Stimulated activated memory B cell treated with anti-CD40 and anti-IgM and Interleukin-4, amounts not matched to agents 10 μg/mL and 1 μg/mL and 100 μg/mL, for 72 hours (primary cell): ENCODE measurements around the gene SLC27A2.

Experiments used
- ATAC-seq: fragments of 150-1000 bp; cut with Tn5 transposase; 2 replicates; pipeline ENCODE4 v1.10.0; 2021
- H3K27ac Mint-ChIP-seq: one replicate; pipeline ENCODE4 v1.8.0; 2022; ENCODE audit warnings: mild to moderate bottlenecking, mixed read lengths
- H3K27me3 Mint-ChIP-seq: one replicate; pipeline ENCODE4 v1.8.0; 2022; ENCODE audit warnings: mixed read lengths
- H3K36me3 Mint-ChIP-seq: one replicate; pipeline ENCODE4 v1.8.0; 2022; ENCODE audit warnings: mixed read lengths
- H3K4me1 Mint-ChIP-seq: one replicate; pipeline ENCODE4 v1.8.0; 2022; ENCODE audit warnings: mixed read lengths
- H3K4me3 Mint-ChIP-seq: one replicate; pipeline ENCODE4 v1.8.0; 2022; ENCODE audit warnings: mild to moderate bottlenecking, moderate library complexity, mixed read lengths
- H3K9me3 Mint-ChIP-seq: one replicate; pipeline ENCODE4 v1.8.0; 2022; ENCODE audit warnings: mixed read lengths

SLC27A2 gene

DNA sequence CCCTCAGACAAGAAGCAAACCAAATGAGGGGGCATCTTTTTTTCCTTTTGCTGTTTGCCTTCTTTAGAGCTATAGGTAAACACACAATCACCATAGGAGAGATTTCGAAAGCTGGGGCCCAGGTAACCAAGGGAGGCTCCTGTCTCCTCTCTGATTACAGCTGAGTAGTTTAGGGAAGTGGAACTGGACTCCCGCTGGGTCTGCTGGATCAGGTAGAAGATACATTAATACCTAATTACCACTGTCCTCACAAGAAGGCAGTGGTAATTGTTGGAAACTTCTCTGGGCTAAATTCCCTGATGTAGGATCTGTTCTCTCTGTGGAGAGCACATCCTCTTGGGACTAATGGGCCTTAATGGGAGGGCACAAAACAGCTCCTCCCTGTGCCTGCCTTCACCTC is 50.8 kb downstream of the SLC27A2 start:
- H3K36me3 Mint-ChIP-seq, result no peaks in the 10 kb centered on the region
- H3K4me1 Mint-ChIP-seq, result no peaks in the 10 kb centered on the region
- no peak for ATAC-seq
- H3K4me3 Mint-ChIP-seq, result no peak overlapping the region
- no peaks in the 10 kb centered on the region for H3K9me3 Mint-ChIP-seq
- H3K27ac Mint-ChIP-seq, result no peak overlapping the region
- H3K27me3 Mint-ChIP-seq, result no peaks in the 10 kb centered on the region

DNA sequence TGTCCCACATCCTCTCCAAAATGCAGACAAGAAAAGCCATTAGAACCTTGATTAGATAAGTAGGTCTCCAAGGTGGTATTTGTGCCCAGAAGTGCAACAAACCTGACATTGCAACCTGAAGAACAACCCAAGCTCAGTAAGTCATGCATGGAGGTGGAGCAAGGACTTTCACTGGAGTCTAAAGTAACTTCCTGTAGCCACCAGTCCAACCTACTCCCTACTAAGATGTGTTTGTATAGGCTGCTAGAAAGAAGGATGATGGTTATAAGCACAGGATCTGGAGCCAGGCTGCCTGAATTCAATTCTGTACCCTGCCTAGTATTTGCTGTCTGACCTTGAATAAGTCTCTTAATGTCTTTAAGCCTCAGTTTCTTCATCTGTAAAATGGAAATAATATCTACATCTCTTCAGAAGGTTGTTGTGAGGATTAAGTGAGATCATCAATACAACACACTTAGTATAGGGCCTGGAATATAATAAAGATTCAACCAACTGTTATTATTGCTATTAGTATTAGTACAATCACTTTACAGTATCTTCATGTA is 51.3 kb downstream of the SLC27A2 start:
- Mint-ChIP-seq H3K4me3 (no peak overlapping the region), H3K27ac (no peak overlapping the region), H3K9me3 (no peaks in the 10 kb centered on the region), H3K4me1 (no peaks in the 10 kb centered on the region), H3K27me3 (no peaks in the 10 kb centered on the region), H3K36me3 (no peaks in the 10 kb centered on the region)
- ATAC-seq, result no peak

DNA sequence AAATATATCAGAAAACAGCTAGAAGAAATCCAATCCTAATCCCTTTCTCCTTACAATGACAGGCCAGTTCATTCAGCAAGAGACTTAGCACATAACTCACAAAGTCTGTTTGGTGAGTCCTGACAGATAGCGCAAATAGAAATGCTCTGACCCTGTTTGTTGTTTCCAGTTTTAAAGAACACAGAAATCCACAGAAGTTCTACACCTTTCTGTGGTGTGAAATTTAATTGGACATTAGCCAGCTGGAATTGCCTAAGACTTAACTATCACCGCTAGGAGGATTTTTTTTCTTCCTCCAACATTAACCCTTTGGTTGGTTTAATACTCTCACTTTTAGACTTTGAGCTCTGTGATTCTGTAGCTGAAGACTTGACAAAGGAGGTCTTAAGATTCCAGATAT is 52.8 kb downstream of the SLC27A2 start:
- Mint-ChIP-seq H3K36me3 (no peaks in the 10 kb centered on the region), H3K4me3 (no peak overlapping the region), H3K4me1 (no peaks in the 10 kb centered on the region), H3K27ac (no peak overlapping the region), H3K27me3 (no peaks in the 10 kb centered on the region), H3K9me3 (no peaks in the 10 kb centered on the region)
- ATAC-seq, result no peak

DNA sequence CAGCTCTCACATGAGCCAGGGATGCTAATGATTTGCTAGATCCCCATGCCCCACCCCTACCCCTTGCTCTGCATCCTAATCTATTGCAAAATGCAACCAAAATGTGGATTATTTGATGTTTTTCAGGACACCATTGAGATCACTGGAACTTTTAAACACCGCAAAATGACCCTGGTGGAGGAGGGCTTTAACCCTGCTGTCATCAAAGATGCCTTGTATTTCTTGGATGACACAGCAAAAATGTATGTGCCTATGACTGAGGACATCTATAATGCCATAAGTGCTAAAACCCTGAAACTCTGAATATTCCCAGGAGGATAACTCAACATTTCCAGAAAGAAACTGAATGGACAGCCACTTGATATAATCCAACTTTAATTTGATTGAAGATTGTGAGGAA is 53.8 kb downstream of the SLC27A2 start:
- Mint-ChIP-seq H3K4me3 (no peak overlapping the region), H3K4me1 (no peaks in the 10 kb centered on the region), H3K9me3 (no peaks in the 10 kb centered on the region), H3K27ac (no peak overlapping the region), H3K36me3 (no peaks in the 10 kb centered on the region), H3K27me3 (no peaks in the 10 kb centered on the region)
- no peak for ATAC-seq

DNA sequence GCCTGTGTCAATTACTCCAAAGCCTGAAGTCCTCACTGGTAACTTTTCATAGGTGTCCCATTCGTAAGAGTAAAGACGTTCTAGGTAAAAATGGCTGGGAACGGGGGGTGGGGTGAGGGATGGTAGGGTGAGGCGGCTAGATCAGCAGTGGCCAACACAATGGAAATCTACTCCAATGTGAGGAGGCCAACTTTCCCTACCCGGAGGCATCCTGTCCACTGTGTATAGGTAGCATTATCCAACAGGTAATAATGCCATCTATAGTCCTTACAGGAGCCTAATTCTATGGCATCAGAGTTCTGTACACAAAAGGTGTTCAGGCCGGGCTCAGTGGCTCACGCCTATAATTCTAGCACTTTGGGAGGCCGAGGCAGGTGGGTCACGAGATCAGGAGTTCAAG is 54.4 kb downstream of the SLC27A2 start:
- Mint-ChIP-seq H3K9me3 (no peaks in the 10 kb centered on the region), H3K36me3 (no peaks in the 10 kb centered on the region), H3K27ac (no peak overlapping the region), H3K4me3 (no peak overlapping the region), H3K27me3 (no peaks in the 10 kb centered on the region), H3K4me1 (no peaks in the 10 kb centered on the region)
- ATAC-seq, result no peak

DNA sequence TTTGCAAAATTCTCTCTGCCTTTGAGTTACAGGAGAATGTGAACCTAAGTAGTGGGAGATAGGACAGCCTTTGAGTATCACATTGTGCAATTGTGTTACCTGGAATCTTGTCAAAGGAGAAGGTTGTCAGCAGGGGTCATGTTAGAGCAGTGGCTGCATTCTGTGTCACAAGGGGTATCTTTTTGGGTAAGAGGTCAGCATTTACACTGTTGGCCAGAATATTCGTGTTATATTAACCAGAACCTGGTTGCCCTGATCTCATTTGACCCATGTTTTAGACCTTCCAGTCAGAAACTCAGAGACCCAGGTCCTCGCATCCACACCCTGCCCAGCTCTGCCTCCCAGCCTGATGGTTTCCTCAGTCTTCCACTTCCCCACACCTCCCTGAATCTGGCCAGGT is 56.3 kb downstream of the SLC27A2 start:
- H3K4me1 Mint-ChIP-seq, result no peaks in the 10 kb centered on the region
- no peaks in the 10 kb centered on the region for H3K27me3 Mint-ChIP-seq
- H3K36me3 Mint-ChIP-seq, result no peaks in the 10 kb centered on the region
- H3K27ac Mint-ChIP-seq, result no peak overlapping the region
- no peaks in the 10 kb centered on the region for H3K9me3 Mint-ChIP-seq
- no peak overlapping the region for H3K4me3 Mint-ChIP-seq
- no peak for ATAC-seq

DNA sequence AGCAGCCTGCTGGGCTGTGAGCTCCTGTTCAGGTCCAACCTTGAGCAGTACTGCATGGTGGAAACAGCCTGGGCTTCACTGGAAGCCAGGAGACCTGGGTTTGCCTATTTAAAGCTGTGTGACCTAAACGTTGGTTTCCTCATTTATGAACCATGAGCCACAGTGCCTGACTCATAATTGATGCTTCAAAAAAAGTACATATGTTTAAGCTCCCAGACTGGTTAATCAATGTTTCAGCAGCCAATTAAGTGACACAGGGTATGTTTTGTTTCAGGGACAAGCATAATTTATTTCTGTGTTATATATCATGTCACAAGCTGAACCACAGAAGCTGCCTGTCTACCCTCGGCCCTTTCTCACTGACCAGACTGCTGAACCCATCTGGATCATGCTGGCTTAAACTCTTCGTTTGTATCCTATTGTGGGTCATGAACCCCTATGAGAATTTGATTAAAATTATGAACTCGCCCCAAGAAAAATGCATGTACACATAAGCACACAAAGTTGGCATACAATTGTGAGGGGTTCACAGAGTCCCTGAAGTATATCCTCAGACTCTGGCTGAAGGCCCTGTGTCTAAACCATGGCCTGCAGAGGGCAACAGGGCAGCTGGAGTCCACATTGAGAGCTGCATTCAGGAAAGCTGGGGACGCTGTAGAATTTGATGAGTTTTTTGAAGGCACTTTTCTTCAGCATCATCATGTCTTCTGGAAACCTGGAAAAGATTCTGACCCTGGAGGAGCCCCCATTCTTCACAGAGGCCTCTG is 59.9 kb downstream of the SLC27A2 start:
- no peaks in the 10 kb centered on the region for H3K9me3 Mint-ChIP-seq
- no peaks in the 10 kb centered on the region for H3K4me1 Mint-ChIP-seq
- no peak overlapping the region for H3K4me3 Mint-ChIP-seq
- H3K27me3 Mint-ChIP-seq, result no peaks in the 10 kb centered on the region
- H3K36me3 Mint-ChIP-seq, result no peaks in the 10 kb centered on the region
- H3K27ac Mint-ChIP-seq, result no peak overlapping the region
- no peak for ATAC-seq

DNA sequence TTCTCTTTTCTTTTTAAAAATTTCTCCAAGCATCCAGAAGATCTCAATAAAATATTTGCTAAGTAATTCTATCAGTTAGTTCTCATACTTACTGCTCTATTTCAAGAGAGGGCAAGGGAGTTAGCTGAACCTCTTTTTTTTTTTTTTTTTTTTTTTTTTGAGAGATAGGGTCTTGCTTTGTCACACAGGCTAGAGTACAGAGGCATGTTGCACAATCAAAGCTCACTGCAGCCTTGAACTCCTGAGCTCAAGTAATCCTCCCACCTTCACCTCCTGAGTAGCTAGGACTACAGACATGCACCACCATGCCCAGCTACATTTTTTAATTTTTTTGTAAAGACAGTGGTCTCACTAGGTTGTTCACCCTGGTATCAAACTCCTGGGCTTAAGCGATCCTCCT is 62.2 kb downstream of the SLC27A2 start:
- Mint-ChIP-seq H3K9me3 (no peaks in the 10 kb centered on the region), H3K27ac (no peak overlapping the region), H3K4me3 (no peak overlapping the region), H3K36me3 (no peaks in the 10 kb centered on the region), H3K27me3 (no peaks in the 10 kb centered on the region), H3K4me1 (peaks cover 8% of the 10 kb centered on the region)
- no peak for ATAC-seq

DNA sequence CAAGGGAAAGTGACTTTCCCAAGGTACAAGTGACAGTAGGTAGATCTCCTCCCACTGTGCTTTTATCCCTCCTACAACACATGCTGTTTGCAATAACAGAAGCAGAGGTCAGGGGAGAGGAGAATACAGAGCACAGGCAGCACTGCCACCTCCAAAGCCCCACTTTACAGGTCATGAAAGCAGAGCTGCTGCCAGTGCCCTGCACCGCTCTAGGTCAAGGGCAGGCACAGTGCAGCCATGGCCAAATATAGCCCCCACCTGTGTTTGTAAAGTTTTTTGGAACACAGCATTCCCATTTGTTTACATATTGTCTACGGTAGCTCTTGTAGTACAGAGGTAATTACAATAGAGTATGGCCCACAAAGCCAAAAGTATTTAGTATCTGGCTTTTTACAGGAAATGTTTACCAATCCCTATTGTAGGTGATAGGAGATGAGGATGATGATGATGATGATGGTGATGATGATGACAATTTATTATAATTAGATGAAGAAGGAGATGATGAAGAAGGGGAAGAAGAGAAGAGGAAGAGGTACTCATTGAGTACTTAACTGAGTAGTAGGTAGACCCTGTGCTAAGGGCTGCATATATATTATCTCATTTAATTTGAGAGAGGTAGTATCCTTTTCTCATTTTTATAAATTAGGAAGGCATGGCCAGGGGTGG is 63.1 kb downstream of the SLC27A2 start:
- no peaks in the 10 kb centered on the region for H3K27me3 Mint-ChIP-seq
- no peak overlapping the region for H3K4me3 Mint-ChIP-seq
- no peaks in the 10 kb centered on the region for H3K36me3 Mint-ChIP-seq
- no peaks in the 10 kb centered on the region for H3K9me3 Mint-ChIP-seq
- peaks cover 8% of the 10 kb centered on the region for H3K4me1 Mint-ChIP-seq
- H3K27ac Mint-ChIP-seq, result no peak overlapping the region
- no peak for ATAC-seq

DNA sequence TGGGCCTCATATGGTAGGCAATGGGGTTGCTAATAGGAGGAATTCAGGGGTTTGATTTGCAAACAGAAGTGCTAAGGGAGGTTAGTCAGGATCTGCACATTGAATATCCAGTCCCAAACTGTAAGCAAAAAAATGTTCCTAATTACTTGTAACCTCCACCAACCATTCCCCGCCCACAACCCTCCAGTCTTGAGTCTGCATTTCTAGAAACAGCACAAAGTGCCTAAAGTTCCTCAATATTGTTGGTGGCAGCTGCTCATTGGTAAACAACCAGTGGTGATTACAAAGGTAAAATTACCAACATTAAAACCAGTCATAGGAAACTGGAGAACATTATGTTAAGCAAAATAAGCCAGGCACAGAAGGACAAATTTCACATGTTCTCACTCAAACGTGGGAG is 64.6 kb downstream of the SLC27A2 start:
- Mint-ChIP-seq H3K36me3 (no peaks in the 10 kb centered on the region), H3K4me3 (no peak overlapping the region), H3K4me1 (peaks cover 8% of the 10 kb centered on the region), H3K9me3 (no peaks in the 10 kb centered on the region), H3K27ac (no peak overlapping the region), H3K27me3 (no peaks in the 10 kb centered on the region)
- no peak for ATAC-seq

DNA sequence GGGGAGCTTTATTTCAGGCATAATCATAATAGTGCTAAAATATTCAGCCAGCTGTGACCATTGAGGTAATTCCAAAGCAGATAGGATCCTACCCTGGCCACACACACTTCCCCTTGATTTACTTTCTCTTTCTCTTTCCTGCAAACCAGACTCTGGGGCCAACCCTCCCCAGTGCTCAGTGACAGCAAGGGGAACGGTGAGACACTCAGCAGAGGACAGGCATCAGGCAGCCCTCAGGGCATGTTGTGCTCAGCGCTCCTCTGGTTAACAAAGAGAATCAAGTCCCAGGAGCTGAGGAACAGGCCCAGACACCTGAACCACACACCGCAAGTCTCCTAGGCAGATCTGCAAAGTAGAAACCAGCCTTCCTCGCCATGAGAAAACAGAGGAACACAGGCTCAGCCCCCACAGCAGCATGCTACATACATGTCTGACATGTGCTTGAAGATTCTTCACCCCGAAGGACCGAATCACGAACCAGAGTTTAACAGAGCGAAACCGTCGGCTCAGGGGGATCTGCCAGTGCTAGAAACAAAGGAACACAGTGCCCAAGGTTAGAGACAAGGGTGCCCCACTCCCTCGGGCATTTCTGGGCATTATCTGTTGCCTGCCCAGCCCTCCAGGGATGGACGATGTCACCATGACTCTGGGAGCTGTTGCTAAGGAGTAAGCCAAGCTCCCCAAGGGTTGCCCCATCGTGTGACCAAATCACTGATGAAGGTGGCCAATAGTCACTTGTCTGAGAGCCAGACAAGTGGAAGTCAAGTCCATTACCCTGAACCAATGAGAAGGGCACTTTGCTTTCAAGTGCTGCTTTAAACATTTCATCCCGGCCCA is 66.0 kb downstream of the SLC27A2 start:
- H3K9me3 Mint-ChIP-seq, result no peaks in the 10 kb centered on the region
- no peaks in the 10 kb centered on the region for H3K36me3 Mint-ChIP-seq
- peak; percentile 91 for ATAC-seq
- peak overlapping the region; percentile 72 for H3K27ac Mint-ChIP-seq
- H3K4me1 Mint-ChIP-seq, result peaks cover 8% of the 10 kb centered on the region
- peak overlapping the region; percentile 30 for H3K4me3 Mint-ChIP-seq
- H3K27me3 Mint-ChIP-seq, result no peaks in the 10 kb centered on the region

DNA sequence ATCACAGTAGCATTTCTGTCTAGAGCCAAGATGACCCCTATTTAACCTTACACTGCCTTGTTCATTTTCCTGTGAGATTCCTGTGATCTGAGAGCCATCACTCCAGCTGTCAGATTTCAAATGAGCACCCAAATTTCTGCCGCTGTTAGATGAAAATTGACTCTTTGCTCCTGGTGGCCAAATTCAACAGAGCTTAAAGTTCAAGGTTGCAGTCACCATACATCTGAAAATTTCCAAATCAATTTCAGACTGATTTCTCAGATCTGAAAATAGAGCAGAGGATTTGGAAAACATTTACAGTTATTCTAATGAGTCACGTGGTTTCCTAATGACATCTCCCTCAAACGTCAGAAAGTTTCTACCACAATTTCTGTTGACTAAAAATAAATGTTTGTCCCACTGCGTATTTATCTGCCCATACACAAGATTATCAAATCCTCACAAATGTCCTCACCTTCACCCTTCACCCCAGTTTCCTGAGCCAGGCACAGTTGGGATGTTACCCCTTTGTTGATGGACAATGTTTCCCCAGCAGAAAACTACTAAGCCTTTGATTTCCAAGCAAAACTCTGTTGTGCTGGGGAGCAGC is 67.1 kb downstream of the SLC27A2 start:
- no peak overlapping the region for H3K27ac Mint-ChIP-seq
- H3K4me3 Mint-ChIP-seq, result no peak overlapping the region
- no peaks in the 10 kb centered on the region for H3K36me3 Mint-ChIP-seq
- no peak for ATAC-seq
- H3K27me3 Mint-ChIP-seq, result no peaks in the 10 kb centered on the region
- H3K9me3 Mint-ChIP-seq, result no peaks in the 10 kb centered on the region
- H3K4me1 Mint-ChIP-seq, result peaks cover 8% of the 10 kb centered on the region

DNA sequence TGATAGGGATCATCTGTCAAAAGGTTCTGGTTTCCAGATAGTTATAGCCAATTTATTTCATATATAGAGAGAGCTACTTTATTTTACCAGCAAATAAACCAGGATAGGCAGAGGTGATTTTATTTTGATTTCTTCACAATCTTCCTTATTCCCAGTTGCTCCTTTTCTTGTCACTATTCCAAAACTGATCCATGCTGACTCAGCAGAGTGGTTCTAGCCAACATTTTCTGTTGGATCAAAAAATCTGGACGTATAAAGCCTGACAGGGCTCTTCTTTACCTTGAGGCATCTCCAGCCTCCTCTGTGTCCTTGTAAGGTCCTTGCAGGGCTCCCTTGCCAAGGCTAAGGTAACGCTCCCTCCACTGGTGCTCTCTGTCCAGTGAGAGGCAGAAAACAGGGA is 67.7 kb downstream of the SLC27A2 start:
- H3K27ac Mint-ChIP-seq, result no peak overlapping the region

DNA sequence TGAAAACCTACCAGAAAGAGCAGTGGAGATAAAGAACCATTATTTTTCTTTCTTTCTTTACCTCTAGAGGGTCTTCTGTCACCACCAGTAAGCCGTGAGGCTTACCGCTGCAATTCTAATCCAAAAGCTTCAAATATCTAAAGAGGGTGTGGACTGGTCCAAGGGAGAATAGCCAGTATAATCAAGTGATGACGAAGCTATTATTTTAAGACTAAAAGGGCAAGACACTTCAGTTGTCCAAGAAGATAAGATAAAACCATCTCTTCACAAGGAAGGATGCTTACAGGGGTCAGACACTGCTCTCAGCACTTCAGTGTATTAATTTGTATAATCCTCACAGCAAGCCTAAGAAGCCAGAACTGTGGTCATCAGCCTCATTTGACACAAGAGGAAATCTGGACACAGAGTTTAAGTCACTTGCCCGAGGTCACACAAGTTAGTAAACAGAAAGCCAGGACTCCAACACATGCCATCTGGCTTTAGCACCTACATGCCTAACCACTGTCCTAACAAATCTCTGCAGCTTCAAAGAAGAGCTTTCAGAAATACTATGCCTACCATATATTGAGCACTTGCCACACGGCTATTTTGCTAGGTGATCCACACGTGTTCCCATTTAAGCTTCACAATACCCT is 68.9 kb downstream of the SLC27A2 start:
- Mint-ChIP-seq H3K27ac (no peak overlapping the region), H3K9me3 (no peaks in the 10 kb centered on the region), H3K27me3 (no peaks in the 10 kb centered on the region), H3K4me3 (no peak overlapping the region), H3K4me1 (peaks cover 8% of the 10 kb centered on the region), H3K36me3 (no peaks in the 10 kb centered on the region)
- no peak for ATAC-seq

More for the DNA sequence above, 67.7 kb downstream of the SLC27A2 start:
- Mint-ChIP-seq H3K36me3 (no peaks in the 10 kb centered on the region), H3K27me3 (no peaks in the 10 kb centered on the region), H3K4me1 (peaks cover 8% of the 10 kb centered on the region), H3K9me3 (no peaks in the 10 kb centered on the region), H3K4me3 (no peak overlapping the region)
- no peak for ATAC-seq
